OCI-LY1 (cell line): ENCODE measurements around the gene FGGY.

Source experiments
- EZH2 ChIP-seq: fragments of 200-600 bp; sonication (generic), shearing (Covaris generic); IDR thresholded peaks from 2 replicates; pipeline ENCODE4 v1.8.0; 2017; ENCODE audit warnings: borderline replicate concordance, mixed run types, mild to moderate bottlenecking, antibody characterized with exemption, low read length, moderate library complexity, mixed read lengths
- TF ChIP-seq, protein P1 (sequence below): fragments of 200-600 bp; sonication (generic), shearing (Covaris generic); IDR thresholded peaks from 2 replicates; pipeline ENCODE4 v1.5.1; 2017; ENCODE audit warnings: mild to moderate bottlenecking, antibody characterized with exemption, low read length, moderate library complexity, mixed read lengths

- TF ChIP-seq, protein P1, sequence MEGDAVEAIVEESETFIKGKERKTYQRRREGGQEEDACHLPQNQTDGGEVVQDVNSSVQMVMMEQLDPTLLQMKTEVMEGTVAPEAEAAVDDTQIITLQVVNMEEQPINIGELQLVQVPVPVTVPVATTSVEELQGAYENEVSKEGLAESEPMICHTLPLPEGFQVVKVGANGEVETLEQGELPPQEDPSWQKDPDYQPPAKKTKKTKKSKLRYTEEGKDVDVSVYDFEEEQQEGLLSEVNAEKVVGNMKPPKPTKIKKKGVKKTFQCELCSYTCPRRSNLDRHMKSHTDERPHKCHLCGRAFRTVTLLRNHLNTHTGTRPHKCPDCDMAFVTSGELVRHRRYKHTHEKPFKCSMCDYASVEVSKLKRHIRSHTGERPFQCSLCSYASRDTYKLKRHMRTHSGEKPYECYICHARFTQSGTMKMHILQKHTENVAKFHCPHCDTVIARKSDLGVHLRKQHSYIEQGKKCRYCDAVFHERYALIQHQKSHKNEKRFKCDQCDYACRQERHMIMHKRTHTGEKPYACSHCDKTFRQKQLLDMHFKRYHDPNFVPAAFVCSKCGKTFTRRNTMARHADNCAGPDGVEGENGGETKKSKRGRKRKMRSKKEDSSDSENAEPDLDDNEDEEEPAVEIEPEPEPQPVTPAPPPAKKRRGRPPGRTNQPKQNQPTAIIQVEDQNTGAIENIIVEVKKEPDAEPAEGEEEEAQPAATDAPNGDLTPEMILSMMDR = no peak
- no peak for TF ChIP-seq EZH2
Observed at GRCh38 chr1:59671066-59671952, 374.4 kb downstream of the FGGY start.
